ENCODE measurements around the gene ELK3. TPM values are rescaled to one million over a fixed set of nuclear protein-coding genes. Genes with fewer than 3 reads are reported as not detected.

The ELK3 gene
- polyA plus RNA-seq, 2 of the 4 experiments (the other 2 are of a cell fraction) = 33.1 to 38.6 TPM

DNA sequence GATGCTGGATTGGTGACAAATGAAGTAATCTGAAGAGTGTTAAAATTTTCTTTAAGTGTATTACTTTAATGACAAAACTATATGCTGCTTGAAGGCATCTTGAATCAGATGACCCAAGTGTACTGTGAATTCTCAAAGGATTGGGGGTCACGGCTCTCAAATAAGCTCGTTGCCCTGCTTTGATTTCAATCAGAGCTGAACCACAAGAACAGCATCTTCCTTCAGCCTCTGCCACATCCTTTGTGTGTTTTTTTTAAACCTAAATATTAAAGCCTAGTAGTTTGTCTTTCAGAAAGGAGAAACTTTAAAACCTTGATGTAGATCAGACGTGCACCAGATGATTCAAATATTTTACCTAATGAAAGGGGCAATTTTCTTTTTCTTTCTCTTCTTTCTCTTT is 11.7 kb downstream of the ELK3 start:
- FAIRE-seq (no peak), ATAC-seq (no peak), DNase-seq (ENCODE audit: low read depth in 1 of 2, low spot score in 1 of 2) (no peak)
- Histone ChIP-seq H3K9me3 (peaks cover 16% of the 10 kb centered on the region; the same call in 2 of the 3 replicates), H3K4me2 (no peak overlapping the region), H3K4me3 (no peak overlapping the region), H3K27ac (no peak overlapping the region), H3K4me1 (peaks cover 13% of the 10 kb centered on the region)
- WGBS (ENCODE audit: missing lambda C conversion rate) = 92% methylated on average over 3 of the region's 3 CpGs
- ChIA-PET POLR2A (no interaction called here), CTCF (interaction anchor here (6.0 kb wide), 1 partner anchor 9 kb away, joined by 41 read pairs; no protein-coding TSS in a partner anchor)
- TF ChIP-seq, protein P1, sequence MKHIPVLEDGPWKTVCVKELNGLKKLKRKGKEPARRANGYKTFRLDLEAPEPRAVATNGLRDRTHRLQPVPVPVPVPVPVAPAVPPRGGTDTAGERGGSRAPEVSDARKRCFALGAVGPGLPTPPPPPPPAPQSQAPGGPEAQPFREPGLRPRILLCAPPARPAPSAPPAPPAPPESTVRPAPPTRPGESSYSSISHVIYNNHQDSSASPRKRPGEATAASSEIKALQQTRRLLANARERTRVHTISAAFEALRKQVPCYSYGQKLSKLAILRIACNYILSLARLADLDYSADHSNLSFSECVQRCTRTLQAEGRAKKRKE (CRISPR knock-in tag; IDR thresholded peaks at IDR 0.05; ENCODE audit: low read depth) = no peak
- TF ChIP-seq NR3C1 (IDR thresholded peaks at IDR 0.05) (no peak), FOXS1 (CRISPR knock-in tag; IDR thresholded peaks at IDR 0.05) (no peak), NPAS2 (CRISPR knock-in tag; IDR thresholded peaks at IDR 0.05; ENCODE audit: borderline replicate concordance) (no peak), EHMT2 (IDR thresholded peaks at IDR 0.05; ENCODE audit: low read depth) (no peak), ZC3H11A (IDR thresholded peaks at IDR 0.05) (no peak), MYC (IDR thresholded peaks at IDR 0.05; ENCODE audit: borderline replicate concordance, low read length) (no peak), GATA3 (IDR thresholded peaks at IDR 0.05; ENCODE audit: borderline replicate concordance) (no peak)
- TF ChIP-seq, protein P2, sequence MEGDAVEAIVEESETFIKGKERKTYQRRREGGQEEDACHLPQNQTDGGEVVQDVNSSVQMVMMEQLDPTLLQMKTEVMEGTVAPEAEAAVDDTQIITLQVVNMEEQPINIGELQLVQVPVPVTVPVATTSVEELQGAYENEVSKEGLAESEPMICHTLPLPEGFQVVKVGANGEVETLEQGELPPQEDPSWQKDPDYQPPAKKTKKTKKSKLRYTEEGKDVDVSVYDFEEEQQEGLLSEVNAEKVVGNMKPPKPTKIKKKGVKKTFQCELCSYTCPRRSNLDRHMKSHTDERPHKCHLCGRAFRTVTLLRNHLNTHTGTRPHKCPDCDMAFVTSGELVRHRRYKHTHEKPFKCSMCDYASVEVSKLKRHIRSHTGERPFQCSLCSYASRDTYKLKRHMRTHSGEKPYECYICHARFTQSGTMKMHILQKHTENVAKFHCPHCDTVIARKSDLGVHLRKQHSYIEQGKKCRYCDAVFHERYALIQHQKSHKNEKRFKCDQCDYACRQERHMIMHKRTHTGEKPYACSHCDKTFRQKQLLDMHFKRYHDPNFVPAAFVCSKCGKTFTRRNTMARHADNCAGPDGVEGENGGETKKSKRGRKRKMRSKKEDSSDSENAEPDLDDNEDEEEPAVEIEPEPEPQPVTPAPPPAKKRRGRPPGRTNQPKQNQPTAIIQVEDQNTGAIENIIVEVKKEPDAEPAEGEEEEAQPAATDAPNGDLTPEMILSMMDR (IDR thresholded peaks at IDR 0.05) = no peak

DNA sequence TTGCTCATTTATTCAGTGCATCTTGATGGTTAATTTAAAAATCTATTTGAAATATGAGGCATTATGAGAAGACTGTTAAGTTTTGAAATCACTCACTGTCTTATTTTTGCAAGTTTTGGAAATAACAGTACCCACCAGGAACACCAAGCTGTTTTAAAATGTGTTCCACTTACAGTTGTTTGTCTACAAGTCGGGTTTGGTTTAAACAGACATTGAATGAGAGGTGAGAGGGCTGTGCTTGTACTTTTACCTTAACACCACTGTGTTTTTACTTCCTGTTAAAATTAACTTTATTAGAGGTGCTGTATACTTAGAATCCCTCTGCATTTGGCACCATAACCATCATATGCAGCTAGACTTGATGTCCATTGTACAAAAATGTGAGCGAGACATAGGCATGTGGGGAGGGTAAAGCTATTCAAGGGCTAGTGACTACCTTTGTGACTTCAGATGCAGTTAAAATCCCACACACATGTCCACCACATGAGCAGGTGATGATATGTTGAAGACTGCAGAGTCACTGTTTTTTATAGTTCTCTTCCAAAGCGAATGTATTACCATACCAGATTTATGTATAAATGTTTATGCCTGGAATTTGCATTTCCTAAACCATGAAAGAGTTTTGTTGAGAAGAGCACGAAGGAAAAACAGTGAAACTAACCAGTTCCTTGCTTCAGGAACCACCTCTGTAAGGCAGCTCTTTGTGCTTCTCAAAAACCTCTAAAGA is 12.9 kb downstream of the ELK3 start:
- no peak overlapping the region for H3K4me2 ChIP-seq
- ChIA-PET CTCF (interaction anchor here (1.2 to 6.0 kb wide), 2 partner anchors 8 to 146 kb away, joined by 7 to 41 read pairs; no protein-coding TSS in a partner anchor), POLR2A (no interaction called here)
- H3K4me3 ChIP-seq = no peak overlapping the region
- no peak for ATAC-seq
- peaks cover 16% of the 10 kb centered on the region; the same call in 2 of the 3 replicates for H3K9me3 ChIP-seq
- peaks cover 16% of the 10 kb centered on the region for H3K4me1 ChIP-seq
- no peak overlapping the region for H3K27ac ChIP-seq
- DNase-seq (ENCODE audit: low read depth in 1 of 2, low spot score in 1 of 2) = no peak
- 86% methylated on average over 4 of the region's 4 CpGs for WGBS (ENCODE audit: missing lambda C conversion rate)
- TF ChIP-seq POLR2AphosphoS2 (conservative IDR thresholded peaks at IDR 0.05; ENCODE audit: low read length) (no peak), HEYL (CRISPR knock-in tag; IDR thresholded peaks at IDR 0.05) (no peak), HOXB13 (CRISPR knock-in tag; IDR thresholded peaks at IDR 0.05; ENCODE audit: low read depth) (no peak)
- TF ChIP-seq, protein P1 (CRISPR knock-in tag; IDR thresholded peaks at IDR 0.05; ENCODE audit: low read depth) = no peak
- FAIRE-seq = no peak

DNA sequence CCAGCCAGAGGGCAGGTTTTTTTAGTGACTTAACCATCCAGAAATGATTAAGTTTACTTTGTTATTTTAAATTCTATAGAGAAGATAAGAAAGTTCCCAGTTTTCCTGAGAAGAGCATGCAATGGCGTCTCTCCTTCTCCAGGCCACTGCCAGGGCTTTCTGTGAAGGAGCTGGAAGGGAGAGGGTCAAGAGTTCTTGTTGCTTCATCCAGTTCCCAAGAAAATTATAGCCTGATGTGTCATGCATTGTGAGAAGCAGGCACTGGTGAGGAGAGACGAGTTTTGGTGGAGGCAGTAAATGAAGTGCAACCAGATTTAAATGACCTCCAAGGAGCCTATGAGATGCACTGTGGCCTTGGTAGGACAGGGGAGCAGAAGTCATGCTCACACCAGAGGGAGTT is 14.2 kb downstream of the ELK3 start:
- TF ChIP-seq BHLHE40 (IDR thresholded peaks at IDR 0.05; ENCODE audit: low read depth, low read length) (no peak), RCOR1 (IDR thresholded peaks at IDR 0.05; ENCODE audit: low read depth, low read length) (no peak), CEBPB (IDR thresholded peaks at IDR 0.05) (0 out of 4 replicates have a peak, but pooled peaks of 1 of the 2 experiments have one; percentile 3), FOSB (CRISPR knock-in tag; IDR thresholded peaks at IDR 0.05) (no peak)
- Histone ChIP-seq H3K4me1 (peaks cover 16% of the 10 kb centered on the region), H3K9me3 (peaks cover 14% of the 10 kb centered on the region; the same call in 2 of the 3 replicates), H3K27ac (0 out of 6 replicates have a peak overlapping the region, but pooled peaks of 1 of the 2 experiments have one; percentile 11), H3K4me2 (no peak overlapping the region), H3K4me3 (no peak overlapping the region)
- POLR2A ChIA-PET = no interaction called here
- WGBS (ENCODE audit: missing lambda C conversion rate) = 56% methylated on average over 2 of the region's 2 CpGs
- FAIRE-seq (no peak), ATAC-seq (peak; percentile 40 to 61; a peak in 5 of 6 replicates), DNase-seq (ENCODE audit: low read depth in 1 of 2, low spot score in 1 of 2) (no peak)
- CTCF ChIA-PET = interaction anchor here (0.6 to 12.5 kb wide), 7 partner anchors 8 to 309 kb away, joined by 3 to 194 read pairs (median 4); partner anchors contain the start of genes CDK17 and CFAP54

Data from A549 (cell line).